ENCODE measurements around the gene HLA-DOA. TPM values are rescaled to one million over a fixed set of nuclear protein-coding genes. Genes with fewer than 3 reads are reported as not detected.

HLA-DOA gene
- total and polyA plus RNA-seq, 10 of the 15 experiments (the other 5 are each of a cell fraction or from before 2014, with no cell fraction given), result 8.8 to 108 (median 58.3) TPM

- TF ChIP-seq SPI1 (IDR thresholded peaks at IDR 0.05; ENCODE audit: borderline replicate concordance, insufficient read depth, low read depth, low read length) (peak; percentile 72; the same call in 1 of the 2 replicates), HDAC2 (IDR thresholded peaks at IDR 0.05) (no peak), LARP7 (IDR thresholded peaks at IDR 0.05) (no peak), RAD21 (IDR thresholded peaks at IDR 0.05; ENCODE audit: insufficient read depth, low read depth, low read length) (peak; percentile 73), YY1 (IDR thresholded peaks at IDR 0.05; ENCODE audit: low read depth, low read length) (0 out of 2 replicates have a peak, but pooled peaks have one; percentile 38), IKZF2 (IDR thresholded peaks at IDR 0.05) (0 out of 4 replicates have a peak, but pooled peaks of 1 of the 2 experiments have one; percentile 19), E2F8 (IDR thresholded peaks at IDR 0.05; ENCODE audit: low read depth, partially characterized antibody) (no peak), GATAD2B (conservative IDR thresholded peaks at IDR 0.05; ENCODE audit: low read depth) (no peak), BHLHE40 (IDR thresholded peaks at IDR 0.05; ENCODE audit: borderline replicate concordance in 1 of 2, low read depth in 2 of 2, low read length in 1 of 2) (peak in 1 of 2 experiments; percentile 21; a peak in 1 of 4 replicates), MYB (IDR thresholded peaks at IDR 0.05; ENCODE audit: borderline replicate concordance, low read depth, low read length) (no peak), ATF7 (IDR thresholded peaks at IDR 0.05; ENCODE audit: low read depth) (no peak), IRF5 (IDR thresholded peaks at IDR 0.05; ENCODE audit: borderline replicate concordance) (no peak), CREM (IDR thresholded peaks at IDR 0.05; ENCODE audit: low read depth) (no peak), RUNX3 (IDR thresholded peaks at IDR 0.05; ENCODE audit: low read length) (peak; percentile 90), ZSCAN29 (IDR thresholded peaks at IDR 0.05) (no peak), ZNF687 (IDR thresholded peaks at IDR 0.05) (no peak), FOS (IDR thresholded peaks at IDR 0.05; ENCODE audit: borderline replicate concordance, extremely low read depth, insufficient read length) (no peak)
These were observed 9.3 kb downstream of the HLA-DOA start (continued) for GRCh38 chr6:33000055-33000454.
